Omental fat pad (tissue), 4 donors: Measurements from ENCODE around the gene EXD2. TPM values are rescaled to one million over a fixed set of nuclear protein-coding genes. Genes with fewer than 3 reads are reported as not detected.

ENCODE experiments used
- ATAC-seq: fragments of 150-250 bp; one replicate; pipeline ENCODE4 v1.9.1; 2016; ENCODE audit warnings: mild to moderate bottlenecking, moderate library complexity; ENCODE audit not compliant: low FRiP score
- DNase-seq: peaks from one replicate; pipeline ENCODE4 v3.0.0-alpha.2; 2019; ENCODE audit warnings: low spot score
- CTCF ChIP-seq, 3 donors: fragments of 450-650 bp; IDR thresholded peaks; one replicate each; pipeline ENCODE4 v1.5.1; 2016 to 2017; ENCODE audit warnings: antibody characterized with exemption in 3 of 3, mild to moderate bottlenecking in 3 of 3, moderate library complexity in 2 of 3
- total RNA-seq, 4 donors: library from RNA; depleted of rRNA; stranded (reverse); fragments of >200 nt; gene quantifications; one replicate each; pipeline ENCODE4 v1.1.0, GENCODE V29; 2016

Gene EXD2
- total RNA-seq, 4 donors from 2014 or later, result 15.4 to 27.0 (median 17.3) TPM

- DNase-seq (no peak), ATAC-seq (no peak)
- TF ChIP-seq CTCF (IDR thresholded peaks at IDR 0.05), result no peak
Observed at GRCh38 chr14:69238883-69239282, 47.6 kb downstream of the EXD2 start.

- TF ChIP-seq CTCF (IDR thresholded peaks at IDR 0.05), result no peak
- ATAC-seq (no peak), DNase-seq (no peak)
Observed at GRCh38 chr14:69240527-69241173, 49.4 kb downstream of the EXD2 start.

- DNase-seq, result no peak
- no peak for TF ChIP-seq CTCF (IDR thresholded peaks at IDR 0.05)
- ATAC-seq, result no peak
Observed at GRCh38 chr14:69241577-69241976, 50.3 kb downstream of the EXD2 start.

- peak; percentile 78 for ATAC-seq
- peak; percentile 58 for DNase-seq
- TF ChIP-seq CTCF (IDR thresholded peaks at IDR 0.05), result peak in 1 of 3 donors; percentile 67
Observed at GRCh38 chr14:69242311-69243224, 51.3 kb downstream of the EXD2 start.

- no peak for DNase-seq
- no peak for TF ChIP-seq CTCF (IDR thresholded peaks at IDR 0.05)
- no peak for ATAC-seq
Observed at GRCh38 chr14:69244946-69245345, 53.6 kb downstream of the EXD2 start.

GRCh38 chr14:69246331-69246730 is 55.0 kb downstream of the EXD2 start:
- no peak for DNase-seq
- no peak for TF ChIP-seq CTCF (IDR thresholded peaks at IDR 0.05)
- no peak for ATAC-seq
